Parathyroid adenoma (tissue), 2 donors: ENCODE data around the gene SPAG16.

ENCODE experiments used
- H2AFZ ChIP-seq: fragments of 300-600 bp; sonication (generic); one replicate; pipeline ENCODE4 v1.7.0; 2017; ENCODE audit warnings: antibody characterized with exemption, mild to moderate bottlenecking
- H3K27ac ChIP-seq: fragments of 300-600 bp; sonication (generic); one replicate; pipeline ENCODE4 v1.7.0; 2017
- H3K27me3 ChIP-seq: fragments of 300-600 bp; sonication (generic); one replicate; pipeline ENCODE4 v1.7.0; 2017; ENCODE audit warnings: low read length; ENCODE audit not compliant: control insufficient read depth, insufficient read depth
- H3K36me3 ChIP-seq: fragments of 300-600 bp; sonication (generic); one replicate; pipeline ENCODE4 v1.7.0; 2017; ENCODE audit warnings: low read length; ENCODE audit not compliant: control insufficient read depth, insufficient read depth
- H3K4me1 ChIP-seq: fragments of 300-600 bp; sonication (generic); one replicate; pipeline ENCODE4 v1.7.0; 2017; ENCODE audit warnings: control low read depth
- H3K4me2 ChIP-seq: fragments of 300-600 bp; sonication (generic); one replicate; pipeline ENCODE4 v1.7.0; 2017; ENCODE audit warnings: low read length
- H3K4me3 ChIP-seq: fragments of 300-600 bp; sonication (generic); one replicate; pipeline ENCODE4 v1.7.0; 2017; ENCODE audit warnings: low read depth, low read length
- H3K79me2 ChIP-seq: fragments of 300-600 bp; sonication (generic); one replicate; pipeline ENCODE4 v1.7.0; 2017; ENCODE audit warnings: control low read depth
- H3K9ac ChIP-seq: fragments of 300-600 bp; sonication (generic); one replicate; pipeline ENCODE4 v1.7.0; 2017; ENCODE audit warnings: mild to moderate bottlenecking
- H3K9me3 ChIP-seq: fragments of 300-600 bp; sonication (generic); one replicate; pipeline ENCODE4 v1.7.0; 2017; ENCODE audit warnings: low read length; ENCODE audit not compliant: control insufficient read depth
- TF ChIP-seq, protein P1 (sequence below): fragments of 300-600 bp; sonication (generic); IDR thresholded peaks from one replicate; pipeline ENCODE4 v1.7.0; 2017; ENCODE audit warnings: antibody characterized with exemption, mild to moderate bottlenecking
- donor health status: primary hyperparathyroidism.

Gene SPAG16

DNA sequence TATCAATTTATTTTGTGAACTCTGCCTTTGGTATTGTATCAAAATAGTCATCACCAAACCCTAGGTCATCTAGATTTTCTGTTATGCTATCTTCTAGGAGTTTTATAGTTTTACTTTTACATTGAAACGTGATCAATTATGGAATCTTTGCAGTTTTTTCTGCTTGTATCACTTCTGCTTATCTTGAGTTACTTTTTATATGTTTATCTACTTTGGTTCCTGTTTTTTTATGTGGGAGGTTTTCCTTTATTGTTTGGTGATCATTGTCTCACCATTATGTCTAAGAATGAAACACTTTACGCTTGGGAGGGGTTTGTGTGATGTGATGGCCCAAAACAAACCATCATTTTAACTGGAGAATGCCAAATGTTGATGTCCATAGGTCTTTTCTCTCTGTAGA, 261.2 kb downstream of the SPAG16 start:
- H3K36me3 ChIP-seq: no peaks in the 10 kb centered on the region
- no peaks in the 10 kb centered on the region for H3K27me3 ChIP-seq
- TF ChIP-seq, protein P1, sequence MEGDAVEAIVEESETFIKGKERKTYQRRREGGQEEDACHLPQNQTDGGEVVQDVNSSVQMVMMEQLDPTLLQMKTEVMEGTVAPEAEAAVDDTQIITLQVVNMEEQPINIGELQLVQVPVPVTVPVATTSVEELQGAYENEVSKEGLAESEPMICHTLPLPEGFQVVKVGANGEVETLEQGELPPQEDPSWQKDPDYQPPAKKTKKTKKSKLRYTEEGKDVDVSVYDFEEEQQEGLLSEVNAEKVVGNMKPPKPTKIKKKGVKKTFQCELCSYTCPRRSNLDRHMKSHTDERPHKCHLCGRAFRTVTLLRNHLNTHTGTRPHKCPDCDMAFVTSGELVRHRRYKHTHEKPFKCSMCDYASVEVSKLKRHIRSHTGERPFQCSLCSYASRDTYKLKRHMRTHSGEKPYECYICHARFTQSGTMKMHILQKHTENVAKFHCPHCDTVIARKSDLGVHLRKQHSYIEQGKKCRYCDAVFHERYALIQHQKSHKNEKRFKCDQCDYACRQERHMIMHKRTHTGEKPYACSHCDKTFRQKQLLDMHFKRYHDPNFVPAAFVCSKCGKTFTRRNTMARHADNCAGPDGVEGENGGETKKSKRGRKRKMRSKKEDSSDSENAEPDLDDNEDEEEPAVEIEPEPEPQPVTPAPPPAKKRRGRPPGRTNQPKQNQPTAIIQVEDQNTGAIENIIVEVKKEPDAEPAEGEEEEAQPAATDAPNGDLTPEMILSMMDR: no peak
- no peak overlapping the region for H3K9ac ChIP-seq
- no peak overlapping the region for H3K4me2 ChIP-seq
- no peaks in the 10 kb centered on the region for H3K79me2 ChIP-seq
- H3K27ac ChIP-seq: no peak overlapping the region
- H3K4me1 ChIP-seq: no peaks in the 10 kb centered on the region
- H2AFZ ChIP-seq: no peak overlapping the region
- no peak overlapping the region for H3K4me3 ChIP-seq
- no peaks in the 10 kb centered on the region for H3K9me3 ChIP-seq

DNA sequence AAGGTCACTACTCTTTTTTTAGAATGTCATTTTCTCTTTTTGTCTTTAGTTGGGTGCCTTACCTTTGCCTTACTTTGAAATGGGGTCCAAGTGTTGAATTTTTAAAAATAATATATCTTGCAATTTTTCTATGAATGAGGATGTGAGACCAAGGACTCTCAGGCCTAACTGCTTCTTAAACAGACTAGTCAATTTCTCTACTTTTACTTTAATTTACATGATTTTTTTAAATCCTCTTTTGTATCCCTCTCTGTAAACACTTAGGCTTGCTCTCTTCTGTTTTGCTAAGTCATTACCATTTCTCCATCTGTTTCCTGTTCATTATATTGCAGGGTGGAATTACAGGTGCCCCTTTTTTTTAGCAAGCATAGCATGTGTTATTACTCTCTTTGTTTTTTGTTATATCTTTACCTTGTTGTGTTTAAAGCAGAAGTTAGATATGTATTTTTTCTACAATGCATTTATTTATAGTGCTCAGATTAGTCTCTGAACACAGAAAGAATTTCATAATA, 261.8 kb downstream of the SPAG16 start:
- Histone ChIP-seq H3K4me2 (no peak overlapping the region), H3K27ac (no peak overlapping the region), H3K4me1 (no peaks in the 10 kb centered on the region), H3K27me3 (no peaks in the 10 kb centered on the region), H3K79me2 (no peaks in the 10 kb centered on the region), H2AFZ (no peak overlapping the region), H3K9ac (no peak overlapping the region), H3K36me3 (no peaks in the 10 kb centered on the region), H3K9me3 (no peaks in the 10 kb centered on the region), H3K4me3 (no peak overlapping the region)
- TF ChIP-seq, protein P1: no peak

DNA sequence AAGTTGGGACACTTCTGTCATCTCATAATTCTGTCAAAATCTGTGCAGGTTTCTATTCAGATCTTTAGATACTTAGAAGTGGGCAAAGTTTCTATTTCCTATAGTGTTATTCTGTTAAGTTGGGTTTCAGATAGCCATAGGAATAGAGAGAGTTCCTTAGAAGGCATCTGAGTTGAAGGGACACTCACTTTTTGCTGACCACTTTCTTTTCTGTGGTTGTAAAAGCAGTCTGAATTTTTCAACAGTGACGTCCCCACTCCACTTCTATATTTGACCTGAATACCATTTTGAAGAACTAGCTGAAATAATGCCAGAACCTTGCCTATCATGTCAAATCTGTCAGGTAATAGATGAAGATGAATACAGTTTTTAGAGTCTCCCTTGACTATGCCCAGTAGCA, 267.3 kb downstream of the SPAG16 start:
- H3K9me3 ChIP-seq: no peaks in the 10 kb centered on the region
- H3K27ac ChIP-seq: no peak overlapping the region
- H3K4me3 ChIP-seq: no peak overlapping the region
- no peak overlapping the region for H2AFZ ChIP-seq
- no peaks in the 10 kb centered on the region for H3K4me1 ChIP-seq
- H3K4me2 ChIP-seq: no peak overlapping the region
- TF ChIP-seq, protein P1: no peak
- H3K27me3 ChIP-seq: no peaks in the 10 kb centered on the region
- H3K36me3 ChIP-seq: no peaks in the 10 kb centered on the region
- H3K9ac ChIP-seq: no peak overlapping the region
- H3K79me2 ChIP-seq: no peaks in the 10 kb centered on the region

DNA sequence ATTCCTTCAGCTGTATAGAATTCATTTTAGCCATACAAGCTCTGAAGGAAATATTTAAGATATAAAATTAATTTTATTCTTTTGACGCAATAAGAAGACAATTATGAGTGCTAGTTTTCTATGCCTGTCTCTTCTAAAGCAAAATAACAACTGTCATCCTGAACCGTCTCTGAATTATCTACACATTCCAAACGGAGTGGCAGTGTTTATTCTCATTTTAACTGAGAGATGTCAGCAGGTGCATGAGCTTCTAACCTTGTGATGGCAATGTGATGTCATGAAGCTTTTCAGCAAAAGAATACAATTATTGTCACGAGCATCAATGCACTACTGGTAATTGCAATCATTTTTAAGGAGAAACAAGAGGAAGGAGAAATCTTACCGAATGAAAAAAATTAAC, 274.8 kb downstream of the SPAG16 start:
- no peaks in the 10 kb centered on the region for H3K79me2 ChIP-seq
- no peak overlapping the region for H2AFZ ChIP-seq
- no peaks in the 10 kb centered on the region for H3K9me3 ChIP-seq
- no peak overlapping the region for H3K4me2 ChIP-seq
- no peaks in the 10 kb centered on the region for H3K27me3 ChIP-seq
- H3K4me3 ChIP-seq: no peak overlapping the region
- TF ChIP-seq, protein P1: no peak
- H3K36me3 ChIP-seq: no peaks in the 10 kb centered on the region
- H3K27ac ChIP-seq: no peak overlapping the region
- H3K9ac ChIP-seq: no peak overlapping the region
- H3K4me1 ChIP-seq: no peaks in the 10 kb centered on the region

DNA sequence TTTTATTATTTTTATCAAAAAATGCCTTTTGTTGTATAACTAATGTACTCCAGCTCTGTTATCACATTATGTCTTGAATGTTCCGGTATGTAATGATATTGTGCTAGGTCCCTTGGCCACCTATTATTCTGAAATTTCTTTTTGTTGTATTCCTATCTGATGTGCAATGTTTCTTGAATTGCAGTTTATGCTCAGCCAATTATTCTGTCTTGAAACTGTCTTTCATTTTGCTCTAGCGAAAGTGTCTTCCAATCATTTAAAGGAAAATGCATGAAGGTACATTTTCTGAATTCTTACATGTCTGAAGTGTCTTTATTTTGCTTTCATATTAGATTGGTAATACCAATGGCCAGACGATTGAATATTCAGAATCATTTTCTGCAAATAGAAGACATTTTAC, 277.5 kb downstream of the SPAG16 start:
- Histone ChIP-seq H3K36me3 (no peaks in the 10 kb centered on the region), H3K4me1 (no peaks in the 10 kb centered on the region), H3K79me2 (no peaks in the 10 kb centered on the region), H3K27ac (no peak overlapping the region), H3K4me2 (no peak overlapping the region), H3K27me3 (no peaks in the 10 kb centered on the region), H3K9ac (no peak overlapping the region), H3K4me3 (no peak overlapping the region), H2AFZ (no peak overlapping the region), H3K9me3 (no peaks in the 10 kb centered on the region)
- TF ChIP-seq, protein P1: no peak
